HG03025 (cell line): ENCODE measurements around the gene DSCAM.
"Not testable (repeated sequence)": the region's sequence is repeated elsewhere in the genome, so short reads cannot be mapped to it uniquely, and the experiment has no call there.

Experiments
- ATAC-seq: cut with Tn5 transposase; IDR thresholded peaks from one replicate; pipeline ENCODE4 v1.9.1; 2021; ENCODE audit warnings: mild to moderate bottlenecking, moderate library complexity; ENCODE audit not compliant: unreplicated experiment, low FRiP score

Gene DSCAM

DNA sequence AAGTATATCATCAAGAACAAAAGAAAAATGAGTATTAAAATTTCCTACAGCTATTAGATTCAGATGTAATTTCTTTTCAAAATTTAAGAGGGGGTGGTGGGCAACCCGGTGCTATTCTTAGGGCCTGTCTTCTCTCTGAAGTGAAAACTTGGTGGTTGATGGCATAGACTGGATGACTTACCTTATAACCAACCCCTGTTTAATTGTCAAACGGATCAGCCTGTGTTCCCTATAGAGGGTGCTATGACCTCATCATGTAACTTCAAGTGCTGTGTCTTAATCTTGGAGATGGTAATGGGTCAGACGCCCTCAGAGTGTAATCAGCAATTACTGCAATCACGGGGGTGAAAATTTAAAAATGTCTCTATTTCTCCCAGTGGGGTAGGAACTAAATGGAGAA is 803.5 kb downstream of the DSCAM start:
- ATAC-seq = no peak

GRCh38 chr21:40041446-40041845 is 805.5 kb downstream of the DSCAM start:
- ATAC-seq = no peak

GRCh38 chr21:40033156-40033782 is 813.7 kb downstream of the DSCAM start:
- not testable (repeated sequence) for ATAC-seq

- ATAC-seq = no peak
Measured at GRCh38 chr21:40029888-40030287, 817.1 kb downstream of the DSCAM start.

DNA sequence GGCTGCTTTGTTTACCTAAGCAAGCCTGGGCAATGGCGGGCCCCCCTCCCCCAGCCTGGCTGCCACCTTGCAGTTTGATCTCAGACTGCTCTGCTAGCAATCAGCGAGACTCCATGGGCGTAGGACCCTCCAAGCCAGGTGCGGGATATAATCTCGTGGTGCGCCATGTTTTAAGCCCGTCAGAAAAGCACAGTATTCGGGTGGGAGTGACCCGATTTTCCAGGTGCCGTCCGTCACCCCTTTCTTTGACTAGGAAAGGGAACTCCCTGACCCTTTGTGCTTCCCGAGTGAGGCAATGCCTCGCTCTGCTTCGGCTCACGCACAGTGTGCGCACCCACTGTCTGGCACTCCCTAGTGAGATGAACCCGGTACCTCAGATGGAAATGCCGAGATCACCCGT is 818.6 kb downstream of the DSCAM start:
- not testable (repeated sequence) for ATAC-seq

DNA sequence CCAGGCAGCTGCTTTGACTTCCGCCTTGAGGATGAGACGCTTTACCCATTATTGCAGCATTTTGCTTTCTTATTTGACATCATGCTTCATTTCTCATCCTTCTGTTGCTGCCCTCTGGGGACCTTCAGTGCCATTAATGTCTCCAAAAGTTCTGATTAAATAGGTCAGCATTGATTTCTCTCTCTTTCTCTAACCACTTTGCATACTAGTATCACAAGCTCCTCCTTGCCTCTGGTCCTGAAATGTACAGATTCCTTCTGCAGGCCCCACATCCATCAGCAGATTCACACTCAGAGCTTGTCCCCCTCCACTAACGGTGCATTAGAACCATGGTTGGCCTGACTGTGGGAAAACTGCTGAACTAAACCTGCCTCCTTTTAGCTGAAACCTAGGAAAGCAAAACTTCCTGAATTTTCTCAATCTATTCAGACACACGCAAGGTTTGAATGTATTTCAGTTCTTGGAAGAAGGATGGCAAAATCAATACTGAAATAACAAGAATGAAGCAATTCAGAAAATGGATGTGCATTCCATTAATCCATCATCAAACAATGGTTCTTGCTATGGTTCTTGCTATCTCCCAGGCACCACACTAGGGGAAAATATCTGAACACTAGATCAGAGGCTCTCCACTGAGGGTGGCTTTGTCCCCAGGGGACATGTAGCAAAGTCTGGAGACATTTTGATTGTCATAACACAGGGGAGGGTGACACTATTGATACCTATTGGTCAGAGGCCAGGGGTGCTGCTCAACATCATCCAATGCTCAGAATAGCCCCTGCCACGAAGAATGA is 825.2 kb downstream of the DSCAM start:
- ATAC-seq = no peak

GRCh38 chr21:40020651-40021050 is 826.3 kb downstream of the DSCAM start:
- no peak for ATAC-seq

DNA sequence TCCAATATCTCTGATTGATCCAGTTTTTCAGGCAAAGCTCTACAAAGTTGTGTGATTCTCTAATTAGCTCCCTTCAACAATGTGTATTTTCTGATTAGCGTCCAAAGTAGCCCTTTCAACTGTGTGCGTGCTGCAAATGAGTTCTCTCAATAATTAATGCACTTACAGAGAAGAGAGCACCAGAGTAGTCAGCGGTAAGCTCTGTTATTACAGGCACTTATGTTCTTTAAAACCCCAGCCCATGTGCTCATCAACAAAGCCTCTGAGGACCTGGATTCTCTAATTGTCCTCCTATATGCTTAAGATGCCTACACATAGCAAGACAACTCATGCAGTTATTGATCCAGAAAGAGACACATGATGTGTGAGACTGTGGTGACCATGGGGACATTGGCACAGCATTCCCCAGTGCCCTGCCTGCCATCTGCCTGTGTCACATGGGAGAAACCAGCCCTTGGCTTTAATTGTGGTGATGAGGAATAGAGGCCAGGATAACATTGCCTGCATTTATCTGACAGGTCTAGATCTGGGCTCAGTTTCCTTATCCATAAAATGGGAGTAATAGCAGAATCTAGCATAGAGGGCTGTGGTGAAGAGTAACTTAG is 828.0 kb downstream of the DSCAM start:
- no peak for ATAC-seq

DNA sequence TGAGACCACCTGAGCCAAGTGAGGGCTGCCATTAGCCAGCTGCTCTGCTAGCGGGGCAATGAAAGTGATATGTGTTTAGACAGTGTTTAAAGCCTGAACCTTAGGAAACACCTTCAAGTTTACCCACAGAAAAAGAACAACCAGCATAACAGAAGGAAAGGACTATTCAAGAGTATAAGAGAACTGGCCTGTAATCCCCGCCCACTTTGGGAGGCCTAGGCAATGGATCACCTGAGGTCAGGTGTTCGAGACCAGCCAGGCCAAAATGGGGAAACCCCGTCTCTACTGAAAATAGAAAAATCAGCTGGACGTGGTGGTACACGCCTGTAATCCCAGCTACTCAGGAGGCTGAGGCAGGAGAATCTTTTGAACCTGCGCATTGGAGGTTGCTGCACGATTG is 830.3 kb downstream of the DSCAM start:
- no peak for ATAC-seq

DNA sequence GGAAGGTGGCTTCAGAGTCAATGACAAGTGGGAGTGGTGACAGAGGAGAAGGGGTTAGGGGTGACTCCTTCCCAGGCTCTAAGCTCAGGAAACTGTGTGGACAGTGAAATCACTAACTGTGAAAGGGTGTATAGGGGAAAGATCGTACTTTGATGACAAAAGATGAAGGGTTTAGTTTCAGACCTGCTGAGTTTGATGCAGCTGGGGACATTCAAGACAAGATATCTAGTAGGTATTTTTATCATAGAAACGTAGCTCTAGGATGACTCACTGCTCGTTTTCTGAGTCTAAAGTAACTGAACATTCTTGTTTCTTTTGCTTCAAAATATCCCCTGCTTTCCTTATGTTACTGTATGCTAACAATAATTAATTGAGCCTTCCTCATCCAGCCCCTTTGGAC is 830.7 kb downstream of the DSCAM start:
- ATAC-seq = no peak

DNA sequence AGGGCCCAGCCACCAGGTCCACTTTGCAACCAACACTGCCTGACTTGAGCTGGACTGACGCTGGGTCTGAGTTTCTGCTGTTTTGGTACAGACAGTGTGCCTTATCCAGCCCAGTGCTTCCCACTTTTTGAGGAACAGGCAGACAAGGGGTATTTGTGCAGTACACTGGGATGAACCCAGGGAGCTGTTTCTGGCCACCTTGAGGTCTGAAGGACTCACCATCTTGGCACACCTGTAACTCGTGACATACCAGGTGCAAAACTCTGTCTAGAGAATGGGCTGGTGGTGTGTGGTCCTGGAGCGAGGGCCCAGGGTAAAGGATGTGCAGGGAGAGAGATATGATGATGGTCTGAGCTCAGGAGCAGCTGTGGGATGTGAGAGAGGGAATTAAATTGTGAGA is 831.1 kb downstream of the DSCAM start:
- no peak for ATAC-seq

DNA sequence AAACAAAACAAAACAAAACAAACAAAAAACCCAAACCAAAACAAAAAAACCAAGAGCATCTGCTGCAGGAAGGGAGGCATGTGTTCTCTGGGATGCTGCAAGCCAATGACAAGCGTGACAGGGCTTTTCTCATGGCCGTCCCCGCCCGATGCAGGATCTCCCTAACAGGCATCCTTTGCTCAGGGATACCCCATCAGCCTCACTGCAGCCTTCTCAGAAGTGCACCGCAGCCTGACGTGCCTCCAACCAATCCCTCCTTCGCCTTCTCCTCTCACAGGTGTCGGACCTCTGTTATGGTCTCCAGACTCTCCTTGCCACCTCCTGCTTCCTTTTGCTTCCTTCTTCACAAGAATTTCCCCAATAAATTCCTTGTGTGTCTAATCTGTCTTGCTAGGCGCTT is 832.6 kb downstream of the DSCAM start:
- ATAC-seq = no peak

- no peak for ATAC-seq
Measured at GRCh38 chr21:40013001-40013735, 833.8 kb downstream of the DSCAM start.

DNA sequence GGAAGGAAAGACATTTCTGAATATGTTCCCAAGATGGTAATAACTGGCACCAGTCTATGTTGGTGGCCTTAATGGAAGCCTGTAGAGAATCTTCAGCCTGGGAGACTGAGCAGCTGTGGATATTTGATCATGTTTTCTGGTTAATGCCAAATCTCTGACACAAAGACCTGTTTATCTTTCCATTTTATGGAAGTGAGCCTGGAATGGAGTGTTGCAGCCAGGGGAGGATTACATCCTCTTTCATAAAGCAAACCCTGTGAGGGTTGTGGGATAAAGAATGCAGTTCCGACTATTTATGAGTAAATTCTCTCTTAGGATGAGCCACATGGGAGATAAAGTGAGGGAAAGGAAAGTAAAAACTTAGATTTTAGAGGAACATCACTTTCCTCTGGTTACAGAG is 835.6 kb downstream of the DSCAM start:
- no peak for ATAC-seq

- ATAC-seq = no peak
Measured at GRCh38 chr21:40002978-40003377, 844.0 kb downstream of the DSCAM start.

- ATAC-seq = no peak
Measured at GRCh38 chr21:39984286-39984991, 862.5 kb downstream of the DSCAM start.

- ATAC-seq = no peak
Measured at GRCh38 chr21:39980241-39980820, 866.6 kb downstream of the DSCAM start.

- ATAC-seq = no peak
Measured at GRCh38 chr21:39979321-39979720, 867.6 kb downstream of the DSCAM start.

GRCh38 chr21:39976800-39977199 is 870.2 kb downstream of the DSCAM start:
- no peak for ATAC-seq
